Kidney capillary endothelial cell (primary cell): Measurements from ENCODE around the gene LIPH.
"Not testable (repeated sequence)": the region's sequence is repeated elsewhere in the genome, so short reads cannot be mapped to it uniquely, and the experiment has no call there.

Experiments used
- DNase-seq: peaks from one replicate; pipeline ENCODE4 v3.0.0-alpha.2; 2018; ENCODE audit warnings: low spot score

The LIPH gene

GRCh38 chr3:185552358-185552877, at the start of gene LIPH:
TSS of gene LIPH (minus strand) at chr3:185552588. CDS start at chr3:185552471, 117 bp downstream.
- DNase-seq = peak; percentile 38

DNA sequence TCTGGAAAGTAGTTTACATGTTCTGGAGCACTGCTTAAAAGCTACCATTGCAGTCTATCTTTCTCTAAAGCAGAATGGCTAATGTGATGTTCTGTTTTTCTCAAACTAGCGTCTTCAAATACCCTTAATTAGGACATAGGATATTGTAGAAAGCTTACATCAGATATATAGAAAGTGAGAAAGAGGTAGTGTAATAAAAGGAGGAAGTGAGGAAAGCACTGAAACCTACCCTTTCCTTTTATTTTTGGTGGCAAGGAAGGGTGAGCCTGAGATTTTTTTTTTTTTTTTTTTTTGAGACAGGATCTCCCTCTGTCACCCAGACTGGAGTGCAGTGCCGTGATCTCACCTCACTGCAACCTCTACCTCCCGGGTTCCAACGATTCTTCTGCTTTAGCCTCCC, 43.1 kb upstream of the LIPH start:
- no peak for DNase-seq

GRCh38 chr3:185594073-185594472, 41.7 kb upstream of the LIPH start:
- DNase-seq = no peak

- DNase-seq = no peak
Measured at GRCh38 chr3:185586686-185587039, 34.3 kb upstream of the LIPH start.

- DNase-seq = peak; percentile 96
Measured at GRCh38 chr3:185585859-185586685, 33.7 kb upstream of the LIPH start, which contains the start of gene SENP2. TSS of gene SENP2 (plus strand) at chr3:185586295. CDS start at chr3:185586414, 119 bp downstream.

- no peak for DNase-seq
Measured at GRCh38 chr3:185585518-185585858, 33.1 kb upstream of the LIPH start.

DNA sequence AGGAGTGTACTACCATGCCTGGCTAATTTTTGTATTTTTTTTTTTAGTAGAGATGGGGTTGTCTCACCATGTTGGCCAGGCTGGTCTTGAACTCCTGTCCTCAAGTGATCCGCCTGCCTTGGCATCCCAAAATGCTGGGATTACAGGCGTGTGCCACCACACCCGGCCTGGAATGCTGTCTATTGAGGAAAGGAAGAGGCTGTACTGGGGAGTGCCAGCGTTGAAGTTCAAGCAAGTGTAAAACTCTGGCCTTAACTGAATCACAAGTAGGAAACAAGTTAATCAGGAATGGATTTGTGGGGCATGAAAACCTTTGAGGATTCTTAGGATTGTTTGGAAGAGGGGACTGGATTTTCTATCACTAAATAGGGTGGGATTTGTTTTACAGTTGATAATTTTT, 32.3 kb upstream of the LIPH start:
- no peak for DNase-seq

DNA sequence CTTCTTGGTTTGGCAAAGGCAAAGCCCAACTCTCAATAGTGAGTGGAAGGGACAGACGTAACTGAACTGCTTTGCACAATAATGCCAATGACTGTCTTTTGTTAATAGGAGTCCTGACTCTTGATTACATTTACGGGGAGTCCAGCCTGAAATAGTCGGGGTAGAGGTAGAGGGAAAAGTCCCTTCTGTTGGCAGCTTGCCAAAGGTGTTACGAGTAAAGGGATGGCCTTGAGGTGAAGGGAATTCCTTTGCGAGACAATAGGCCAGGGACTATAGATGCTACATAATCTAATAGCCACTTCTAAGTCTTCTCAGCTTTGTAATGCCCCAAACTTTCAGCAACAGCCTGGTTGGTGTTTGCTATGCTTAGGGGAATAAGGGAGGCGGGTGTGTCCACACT, 31.5 kb upstream of the LIPH start:
- no peak for DNase-seq

- no peak for DNase-seq
Measured at GRCh38 chr3:185582871-185583270, 30.5 kb upstream of the LIPH start.

DNA sequence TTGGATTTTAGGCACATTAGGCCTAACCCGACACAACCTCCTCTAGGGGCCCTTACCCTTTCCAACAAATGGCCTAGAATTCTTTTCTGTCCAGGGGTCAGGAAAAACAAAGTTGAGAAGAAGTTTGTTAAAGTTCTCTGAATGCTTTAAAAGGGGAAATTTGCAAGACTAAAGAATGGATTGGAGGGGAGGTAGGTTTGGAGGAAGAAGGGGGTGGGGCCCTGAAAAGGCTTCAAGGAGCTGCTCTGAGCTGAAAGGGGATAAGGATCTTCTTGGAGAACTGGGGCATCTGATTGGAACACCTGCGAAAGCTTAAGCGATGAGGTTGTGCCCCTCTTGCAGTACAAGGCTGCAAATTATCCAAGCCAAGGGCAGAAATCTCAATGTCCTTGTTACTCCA, 29.8 kb upstream of the LIPH start:
- DNase-seq = no peak

DNA sequence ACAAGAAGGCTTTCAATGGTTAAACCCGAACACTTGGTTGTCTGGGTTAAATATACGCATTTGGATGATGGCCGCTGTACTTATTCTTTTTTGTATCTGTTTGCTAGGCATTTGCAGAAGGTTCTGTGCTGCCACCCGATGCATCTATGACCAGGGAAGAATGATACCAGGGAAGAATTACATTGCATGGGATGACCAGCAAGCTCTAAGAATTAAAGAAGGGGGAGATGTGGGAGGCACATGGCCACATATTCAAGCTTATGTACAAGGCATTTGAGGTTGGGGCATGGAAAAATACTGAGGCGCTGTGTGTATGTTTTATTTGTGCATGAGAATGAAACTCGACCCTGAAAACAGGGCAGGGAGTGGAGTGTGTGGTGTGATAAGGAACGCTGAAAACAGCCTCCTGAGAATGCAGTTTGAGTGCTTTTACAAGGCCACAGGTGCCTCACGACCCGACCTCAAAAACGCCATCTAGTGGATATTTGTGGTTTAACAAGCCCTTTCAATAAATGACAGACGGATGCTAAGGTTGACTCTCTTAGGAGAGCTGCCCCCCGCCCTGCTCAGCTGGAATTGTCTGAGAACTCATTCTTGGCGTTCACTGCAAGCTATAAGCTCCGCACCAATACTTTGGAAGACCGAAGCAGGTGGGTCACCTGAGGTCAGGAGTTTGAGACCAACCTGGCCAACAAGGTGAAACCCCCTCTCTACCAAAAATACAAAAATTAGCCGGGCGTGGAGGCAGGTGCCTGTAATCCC, 22.9 kb upstream of the LIPH start:
- DNase-seq = peak; percentile 47

DNA sequence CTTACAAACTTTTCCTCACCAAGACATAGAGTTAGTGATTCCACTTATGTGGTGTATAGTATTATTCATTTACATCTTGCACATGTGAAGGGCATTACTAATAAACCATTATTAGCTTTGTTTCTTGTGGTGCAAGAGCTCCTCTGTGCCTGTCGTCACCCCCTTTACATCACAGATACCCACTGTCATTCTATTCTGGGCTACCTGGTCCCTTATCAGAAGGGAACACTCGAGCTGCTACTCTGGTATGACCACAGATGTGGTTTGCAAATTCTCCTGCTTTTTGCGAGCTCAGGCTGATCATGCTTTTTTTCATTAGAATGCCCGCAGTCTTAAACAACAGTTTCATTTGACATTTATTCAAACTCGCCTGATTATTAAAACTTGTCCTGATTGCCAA, 19.8 kb upstream of the LIPH start:
- DNase-seq = no peak

DNA sequence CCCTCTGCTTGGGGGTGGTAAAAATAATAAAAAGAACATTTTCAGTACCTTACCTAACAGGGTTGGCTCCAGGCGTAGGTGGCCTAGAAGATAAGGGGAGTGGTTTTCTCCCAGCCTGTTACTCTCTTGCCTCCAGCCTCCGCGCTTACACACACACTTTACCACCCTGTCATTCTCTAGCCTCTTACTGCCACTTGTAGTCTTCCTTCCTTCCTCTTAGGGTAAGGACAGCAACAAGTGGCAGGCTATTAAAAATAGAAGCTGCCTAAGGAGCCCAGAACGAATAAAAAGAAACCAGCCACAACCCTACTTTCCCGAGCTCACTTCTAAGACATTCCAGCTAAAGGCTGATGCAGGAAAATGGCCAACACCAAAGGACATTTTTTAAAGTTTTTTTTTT, 9.6 kb upstream of the LIPH start:
- DNase-seq = no peak

- DNase-seq = no peak
Measured at GRCh38 chr3:185561374-185561943, 9.1 kb upstream of the LIPH start.

DNA sequence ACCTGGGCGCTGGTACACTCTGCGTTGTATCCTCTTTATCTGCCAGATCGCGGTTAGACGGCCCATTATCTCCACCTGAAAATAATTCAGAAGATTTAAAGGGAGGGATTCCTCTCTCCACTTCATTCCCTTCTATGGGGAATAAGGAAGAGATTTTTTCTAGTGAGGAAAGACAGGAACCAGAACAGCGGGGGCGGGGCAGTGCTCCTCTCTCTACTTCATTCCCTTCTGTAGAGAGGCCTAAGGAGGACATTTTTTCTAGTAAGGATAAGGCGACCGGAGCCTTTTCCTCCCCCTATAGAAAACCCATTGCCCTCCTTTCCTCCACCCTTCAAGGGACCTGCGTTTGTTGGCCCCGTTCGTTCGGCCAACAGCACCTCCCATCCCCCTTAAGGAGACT, 8.3 kb upstream of the LIPH start:
- DNase-seq = no peak

- DNase-seq = no peak
Measured at GRCh38 chr3:185559706-185560090, 7.3 kb upstream of the LIPH start.

DNA sequence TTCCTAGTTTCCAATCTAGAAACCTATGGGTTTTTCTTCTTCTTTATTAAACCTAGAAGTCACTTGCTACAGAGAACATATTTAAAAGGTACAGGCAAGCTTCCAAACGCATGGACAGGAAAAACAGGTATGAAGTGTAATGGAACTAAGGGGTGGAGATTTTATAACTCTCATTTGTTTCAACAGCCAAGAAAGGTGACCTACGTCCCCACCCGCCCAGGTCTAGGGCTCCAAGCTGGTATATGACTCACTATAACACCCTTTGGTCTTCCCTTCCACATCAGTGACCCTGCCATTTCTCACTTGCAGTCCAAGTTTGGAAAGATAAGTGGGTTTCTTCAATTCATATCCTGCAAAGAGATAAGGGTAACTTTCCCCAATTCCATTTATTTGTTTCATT, 6.0 kb upstream of the LIPH start:
- DNase-seq = no peak

DNA sequence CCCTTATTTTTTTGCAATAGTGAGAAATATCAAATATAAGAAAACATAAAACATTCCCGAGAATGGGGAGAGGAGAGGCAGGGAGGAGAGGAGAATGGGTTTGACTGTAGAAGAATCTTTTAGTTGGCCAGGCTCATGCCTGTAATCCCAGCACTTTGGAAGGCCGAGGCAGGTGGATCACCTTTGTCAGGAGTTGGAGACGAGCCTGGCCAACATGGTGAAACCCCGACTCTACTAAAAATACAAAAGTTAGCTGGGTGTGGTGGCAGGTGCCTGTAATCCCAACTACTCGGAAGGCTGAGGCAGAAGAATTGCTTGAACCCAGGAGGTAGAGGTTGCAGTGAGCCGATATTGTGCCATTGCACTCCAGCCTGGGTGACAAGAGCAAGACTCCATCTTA, 4.3 kb upstream of the LIPH start:
- not testable (repeated sequence) for DNase-seq

- no peak for DNase-seq
Measured at GRCh38 chr3:185555860-185556347, 3.5 kb upstream of the LIPH start.

DNA sequence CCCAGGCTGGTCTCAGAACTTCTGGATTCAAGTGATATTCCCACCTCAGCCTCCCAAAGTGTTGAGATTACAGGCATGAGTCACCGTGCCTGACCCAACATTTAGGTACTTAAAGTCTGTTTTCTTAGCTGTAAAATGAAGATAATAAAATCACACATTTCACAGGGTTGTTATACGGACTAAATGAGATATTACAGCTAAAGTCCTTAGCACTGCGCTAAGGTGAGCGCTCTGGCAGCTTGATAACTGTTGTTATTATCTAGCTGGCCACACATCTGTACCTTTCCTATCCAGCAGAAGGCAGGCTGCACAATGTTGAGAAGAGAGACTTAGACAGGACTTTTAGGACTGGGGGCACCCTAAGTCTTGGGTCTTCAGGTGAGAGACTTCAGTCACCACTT, 2.7 kb upstream of the LIPH start:
- no peak for DNase-seq

GRCh38 chr3:185549651-185550111, 2.7 kb downstream of the LIPH start:
- DNase-seq = no peak

DNA sequence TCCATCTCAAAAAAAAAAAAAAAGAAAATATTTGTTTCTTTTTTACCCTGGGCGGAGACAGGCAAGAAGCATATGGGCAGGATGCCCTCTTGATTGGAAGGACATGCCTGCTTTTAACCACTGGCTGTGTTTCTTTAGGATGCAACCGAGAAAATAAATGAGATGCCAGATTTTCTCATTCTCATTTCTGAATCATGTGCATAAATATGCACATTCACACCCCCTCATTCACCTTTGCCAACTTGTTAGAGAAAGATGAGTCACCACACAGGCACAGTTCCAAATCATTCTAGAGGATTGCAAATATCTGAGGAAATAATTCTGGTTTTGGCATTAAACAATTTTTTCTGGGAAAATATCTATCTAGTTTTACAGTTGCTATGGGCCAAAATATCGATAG, 3.3 kb downstream of the LIPH start:
- DNase-seq = peak; percentile 38

DNA sequence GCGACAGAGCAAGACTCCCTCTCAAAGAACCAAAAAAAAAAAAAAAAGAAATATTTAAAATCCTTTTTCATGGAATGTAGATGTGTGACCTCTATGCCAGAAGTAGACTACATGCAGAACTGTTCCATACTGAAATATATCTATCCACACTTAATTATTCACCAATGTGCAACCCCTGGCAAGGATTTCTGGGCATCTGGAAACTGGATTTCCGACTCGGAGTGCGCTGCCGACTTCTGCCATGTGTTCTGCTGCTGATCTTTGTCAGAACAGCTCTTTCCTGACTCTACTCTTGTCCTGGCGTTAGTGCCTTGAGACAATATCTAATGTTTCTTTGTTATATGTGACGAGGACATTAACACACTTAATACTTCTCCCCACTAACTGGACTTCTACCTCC, 11.7 kb downstream of the LIPH start:
- no peak for DNase-seq
